ENCODE data around the gene CELF1. TPM values are rescaled to one million over a fixed set of nuclear protein-coding genes. Genes with fewer than 3 reads are reported as not detected.

CELF1 gene
- total RNA-seq, 4 donors from 2014 or later = 51.2 to 138 (median 121) TPM

DNA sequence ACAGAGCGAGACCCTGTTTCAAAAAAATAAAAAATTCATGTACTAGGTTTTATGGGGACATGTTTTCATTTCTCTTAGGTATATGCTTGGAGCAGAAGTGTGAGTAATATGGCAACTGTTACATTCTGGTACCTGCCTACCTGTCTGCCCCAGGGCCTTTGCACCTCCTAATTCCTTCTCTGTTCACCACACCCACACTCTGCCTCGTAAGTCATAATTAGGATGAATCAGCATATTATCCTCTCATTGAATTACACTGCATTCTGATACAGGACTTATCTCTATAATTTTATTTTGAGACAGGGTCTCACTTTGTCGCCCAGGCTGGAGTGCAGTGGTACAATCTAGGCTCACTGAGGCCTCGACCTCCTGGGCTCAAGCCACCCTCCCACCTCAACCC is 100.9 kb downstream of the CELF1 start:
- H3K9me3 ChIP-seq = no peaks in the 10 kb centered on the region
- H3K4me1 ChIP-seq = no peaks in the 10 kb centered on the region
- H3K27me3 ChIP-seq = no peaks in the 10 kb centered on the region
- TF ChIP-seq, protein P1, sequence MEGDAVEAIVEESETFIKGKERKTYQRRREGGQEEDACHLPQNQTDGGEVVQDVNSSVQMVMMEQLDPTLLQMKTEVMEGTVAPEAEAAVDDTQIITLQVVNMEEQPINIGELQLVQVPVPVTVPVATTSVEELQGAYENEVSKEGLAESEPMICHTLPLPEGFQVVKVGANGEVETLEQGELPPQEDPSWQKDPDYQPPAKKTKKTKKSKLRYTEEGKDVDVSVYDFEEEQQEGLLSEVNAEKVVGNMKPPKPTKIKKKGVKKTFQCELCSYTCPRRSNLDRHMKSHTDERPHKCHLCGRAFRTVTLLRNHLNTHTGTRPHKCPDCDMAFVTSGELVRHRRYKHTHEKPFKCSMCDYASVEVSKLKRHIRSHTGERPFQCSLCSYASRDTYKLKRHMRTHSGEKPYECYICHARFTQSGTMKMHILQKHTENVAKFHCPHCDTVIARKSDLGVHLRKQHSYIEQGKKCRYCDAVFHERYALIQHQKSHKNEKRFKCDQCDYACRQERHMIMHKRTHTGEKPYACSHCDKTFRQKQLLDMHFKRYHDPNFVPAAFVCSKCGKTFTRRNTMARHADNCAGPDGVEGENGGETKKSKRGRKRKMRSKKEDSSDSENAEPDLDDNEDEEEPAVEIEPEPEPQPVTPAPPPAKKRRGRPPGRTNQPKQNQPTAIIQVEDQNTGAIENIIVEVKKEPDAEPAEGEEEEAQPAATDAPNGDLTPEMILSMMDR (IDR thresholded peaks at IDR 0.05) = no peak
- no peak for TF ChIP-seq POLR2A (IDR thresholded peaks at IDR 0.05)
- H3K27ac ChIP-seq = no peak overlapping the region
- no peak overlapping the region for H3K4me3 ChIP-seq
- DNase-seq = no peak
- intact Hi-C loops (cut with DNase I; ENCODE audit: low total_unique reads) = no loop called here
- no peaks in the 10 kb centered on the region for H3K36me3 ChIP-seq

DNA sequence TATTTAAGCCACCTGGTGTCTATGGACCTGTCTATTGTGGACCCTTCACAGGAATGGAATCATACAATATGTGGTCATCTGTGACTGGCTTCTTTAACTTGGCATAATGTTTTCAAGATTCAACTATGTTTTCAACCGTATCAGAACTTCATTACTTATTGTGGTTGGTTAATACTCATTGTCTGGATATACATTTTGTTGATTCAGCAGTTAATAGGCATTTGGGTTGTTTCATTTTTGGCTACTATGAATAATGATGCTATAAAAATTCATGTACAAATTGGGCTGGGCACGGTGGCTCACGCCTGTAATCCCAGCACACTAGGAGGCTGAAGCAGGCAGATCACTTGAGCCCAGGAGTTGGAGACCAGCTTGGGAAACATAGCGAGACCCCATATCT is 101.5 kb downstream of the CELF1 start:
- Histone ChIP-seq H3K4me1 (no peaks in the 10 kb centered on the region), H3K27ac (no peak overlapping the region), H3K4me3 (no peak overlapping the region), H3K9me3 (no peaks in the 10 kb centered on the region), H3K27me3 (no peaks in the 10 kb centered on the region), H3K36me3 (no peaks in the 10 kb centered on the region)
- intact Hi-C loops (cut with DNase I; ENCODE audit: low total_unique reads) = no loop called here
- TF ChIP-seq POLR2A (IDR thresholded peaks at IDR 0.05) = no peak
- TF ChIP-seq, protein P1 (IDR thresholded peaks at IDR 0.05) = no peak
- DNase-seq = no peak

- intact Hi-C loops (cut with DNase I; ENCODE audit: low total_unique reads) = no loop called here
- Histone ChIP-seq H3K4me1 (no peaks in the 10 kb centered on the region), H3K27me3 (no peaks in the 10 kb centered on the region), H3K27ac (no peak overlapping the region), H3K9me3 (no peaks in the 10 kb centered on the region), H3K4me3 (no peak overlapping the region), H3K36me3 (no peaks in the 10 kb centered on the region)
- DNase-seq = no peak
- no peak for TF ChIP-seq POLR2A (IDR thresholded peaks at IDR 0.05)
- TF ChIP-seq, protein P1 (IDR thresholded peaks at IDR 0.05) = no peak
Measured at GRCh38 chr11:47449541-47449940, 103.4 kb downstream of the CELF1 start.

- no peaks in the 10 kb centered on the region for H3K4me1 ChIP-seq
- no peak within 1 kb of the TSS for H3K4me3 ChIP-seq
- no peaks in the 10 kb centered on the region for H3K27me3 ChIP-seq
- TF ChIP-seq, protein P1 (IDR thresholded peaks at IDR 0.05) = no peak
- TF ChIP-seq POLR2A (IDR thresholded peaks at IDR 0.05) = no peak
- H3K9me3 ChIP-seq = no peaks in the 10 kb centered on the region
- intact Hi-C loops (cut with DNase I; ENCODE audit: low total_unique reads) = no loop called here
- H3K36me3 ChIP-seq = no peaks in the 10 kb centered on the region
- no peak for DNase-seq
- no peak within 1 kb of the TSS for H3K27ac ChIP-seq
Measured at GRCh38 chr11:47448566-47449427, 104.1 kb downstream of the CELF1 start, which contains the start of gene RAPSN. Gene RAPSN, minus strand, starts transcription at chr11:47449136. Its CDS starts 172 bp downstream, at chr11:47448964.

DNA sequence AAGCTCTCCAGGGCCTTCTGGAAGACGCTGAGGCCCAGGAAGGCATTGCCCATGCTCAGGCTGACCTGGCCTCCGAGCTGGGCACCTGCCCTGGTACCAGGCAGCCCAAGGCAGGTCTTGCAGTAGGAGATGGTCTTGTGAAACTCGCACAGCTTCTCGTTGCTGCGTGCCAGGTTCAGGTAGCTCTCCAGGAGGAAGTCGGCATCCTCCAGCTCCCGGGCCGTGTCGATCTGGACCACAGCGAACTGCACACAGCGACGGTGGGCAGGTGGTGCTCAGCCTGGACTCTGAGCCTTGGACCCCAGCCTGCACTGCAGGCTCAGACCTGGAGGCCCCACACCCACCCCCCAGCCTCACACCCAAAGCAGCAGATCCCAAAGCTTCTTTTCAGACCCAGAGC is 105.0 kb downstream of the CELF1 start:
- no peaks in the 10 kb centered on the region for H3K27me3 ChIP-seq
- no peaks in the 10 kb centered on the region for H3K9me3 ChIP-seq
- DNase-seq = no peak
- intact Hi-C loops (cut with DNase I; ENCODE audit: low total_unique reads) = no loop called here
- no peak overlapping the region for H3K27ac ChIP-seq
- no peaks in the 10 kb centered on the region for H3K36me3 ChIP-seq
- TF ChIP-seq, protein P1 (IDR thresholded peaks at IDR 0.05) = no peak
- TF ChIP-seq POLR2A (IDR thresholded peaks at IDR 0.05) = no peak
- no peak overlapping the region for H3K4me3 ChIP-seq
- no peaks in the 10 kb centered on the region for H3K4me1 ChIP-seq

Measured in uterus (tissue), 4 donors.